Cardiac fibroblast (primary cell): ENCODE data around the gene AAK1.
A peak's percentile ranks its signal among the peaks of the same experiment; 100 is the strongest.

ENCODE experiments used
- DNase-seq, 2 donors: peaks; one replicate each; pipeline versions ENCODE4 v3.0.0 to v3.0.0-alpha.2; 2010; ENCODE audit warnings: low read depth in 2 of 2
- H3K4me3 ChIP-seq, 2 donors: replicated peaks in 1 of 2; 1 replicate in 1 of 2; 2 replicates in 1 of 2; pipeline ENCODE4 v1.5.1; 2011; ENCODE audit warnings: low read depth in 2 of 2, low read length in 2 of 2, mild to moderate bottlenecking in 2 of 2, moderate library complexity in 1 of 2
- TF ChIP-seq, protein P1 (sequence below): IDR thresholded peaks from one replicate; pipeline ENCODE4 v1.5.1; 2011; ENCODE audit warnings: low read depth, mild to moderate bottlenecking, low read length, inconsistent platforms

The AAK1 gene

DNA sequence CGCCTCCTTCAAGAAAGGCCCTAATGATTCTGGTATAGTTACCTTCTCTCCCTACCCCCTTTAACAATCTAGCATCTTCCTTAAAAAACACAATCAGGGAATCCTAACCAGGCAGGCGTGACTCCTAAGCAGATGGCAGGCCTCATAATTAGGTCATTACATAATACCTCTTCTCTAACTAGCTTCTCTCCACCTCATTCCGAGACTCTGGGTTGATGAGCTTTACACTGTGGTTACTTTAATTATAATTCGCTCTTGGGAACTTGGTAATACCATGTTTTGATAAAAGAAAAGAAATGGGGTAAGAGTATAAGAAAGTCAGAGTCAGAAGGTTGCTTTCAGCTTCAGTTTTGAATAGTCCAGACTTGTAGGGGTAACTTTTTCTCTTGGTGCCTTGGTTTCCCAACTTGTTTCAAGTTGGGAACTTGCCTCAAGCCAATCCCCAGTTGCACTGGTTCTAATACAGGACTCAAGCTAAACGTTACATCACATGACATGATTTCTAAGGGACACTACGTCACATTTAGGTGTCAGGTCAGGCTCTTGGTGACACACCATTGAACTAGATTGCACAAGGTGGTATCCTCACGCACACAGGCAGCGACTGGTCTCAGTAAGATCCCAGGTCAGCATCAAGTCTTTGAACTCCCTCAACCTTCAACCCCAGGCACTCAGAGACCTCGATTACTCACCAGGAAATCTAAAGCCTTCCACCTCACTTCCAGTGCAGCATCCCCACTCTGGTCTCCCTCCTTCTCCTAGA is 59.2 kb downstream of the AAK1 start:
- DNase-seq = no peak
- H3K4me3 ChIP-seq = no peak overlapping the region
- TF ChIP-seq, protein P1, sequence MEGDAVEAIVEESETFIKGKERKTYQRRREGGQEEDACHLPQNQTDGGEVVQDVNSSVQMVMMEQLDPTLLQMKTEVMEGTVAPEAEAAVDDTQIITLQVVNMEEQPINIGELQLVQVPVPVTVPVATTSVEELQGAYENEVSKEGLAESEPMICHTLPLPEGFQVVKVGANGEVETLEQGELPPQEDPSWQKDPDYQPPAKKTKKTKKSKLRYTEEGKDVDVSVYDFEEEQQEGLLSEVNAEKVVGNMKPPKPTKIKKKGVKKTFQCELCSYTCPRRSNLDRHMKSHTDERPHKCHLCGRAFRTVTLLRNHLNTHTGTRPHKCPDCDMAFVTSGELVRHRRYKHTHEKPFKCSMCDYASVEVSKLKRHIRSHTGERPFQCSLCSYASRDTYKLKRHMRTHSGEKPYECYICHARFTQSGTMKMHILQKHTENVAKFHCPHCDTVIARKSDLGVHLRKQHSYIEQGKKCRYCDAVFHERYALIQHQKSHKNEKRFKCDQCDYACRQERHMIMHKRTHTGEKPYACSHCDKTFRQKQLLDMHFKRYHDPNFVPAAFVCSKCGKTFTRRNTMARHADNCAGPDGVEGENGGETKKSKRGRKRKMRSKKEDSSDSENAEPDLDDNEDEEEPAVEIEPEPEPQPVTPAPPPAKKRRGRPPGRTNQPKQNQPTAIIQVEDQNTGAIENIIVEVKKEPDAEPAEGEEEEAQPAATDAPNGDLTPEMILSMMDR = no peak

GRCh38 chr2:69583321-69583833 is 60.2 kb downstream of the AAK1 start:
- DNase-seq = no peak
- TF ChIP-seq, protein P1 = no peak
- H3K4me3 ChIP-seq = no peak overlapping the region

- H3K4me3 ChIP-seq = no peak overlapping the region
- TF ChIP-seq, protein P1 = no peak
- DNase-seq = peak; percentile 39 to 52
These were observed 60.9 kb downstream of the AAK1 start for GRCh38 chr2:69582582-69583176.

DNA sequence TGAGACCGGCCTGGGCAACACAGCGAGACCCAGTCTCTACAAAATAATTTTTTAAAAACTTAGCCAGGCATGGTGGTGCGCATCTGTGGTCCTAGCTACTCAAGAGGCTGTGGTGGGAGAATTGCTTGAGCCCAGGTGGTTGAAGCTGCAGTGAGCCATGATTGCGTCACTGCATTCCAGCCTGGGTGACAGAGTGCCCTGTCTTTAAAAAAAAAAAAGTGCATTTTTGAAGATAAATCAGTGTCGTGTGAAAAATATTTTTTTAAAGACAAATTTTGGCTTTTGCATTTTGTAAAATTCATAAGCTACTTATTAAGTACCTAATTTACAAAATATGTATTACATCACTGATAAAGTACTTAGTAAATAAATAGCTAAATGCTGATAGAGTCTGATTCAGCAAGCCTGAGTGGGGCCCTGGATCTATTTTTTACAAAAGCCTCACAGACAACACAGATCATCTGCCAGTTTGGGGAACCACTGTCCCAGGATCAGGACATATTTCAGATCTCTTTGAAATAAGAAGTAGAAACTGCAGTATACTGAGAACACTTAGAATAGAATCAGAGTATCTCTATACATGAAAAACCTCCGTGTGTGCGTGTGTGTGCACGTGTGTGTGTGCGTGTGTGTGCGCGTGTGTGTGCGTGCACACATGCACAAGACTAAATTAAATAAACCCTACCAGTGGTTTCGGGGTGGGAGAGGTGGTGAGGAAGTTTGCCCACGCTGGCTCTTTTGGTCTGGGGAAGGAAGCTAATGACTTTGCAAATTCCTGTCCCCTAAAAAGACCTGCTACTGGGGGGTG is 61.6 kb downstream of the AAK1 start:
- DNase-seq = peak; percentile 48 to 81
- TF ChIP-seq, protein P1 = no peak
- H3K4me3 ChIP-seq = no peak overlapping the region

DNA sequence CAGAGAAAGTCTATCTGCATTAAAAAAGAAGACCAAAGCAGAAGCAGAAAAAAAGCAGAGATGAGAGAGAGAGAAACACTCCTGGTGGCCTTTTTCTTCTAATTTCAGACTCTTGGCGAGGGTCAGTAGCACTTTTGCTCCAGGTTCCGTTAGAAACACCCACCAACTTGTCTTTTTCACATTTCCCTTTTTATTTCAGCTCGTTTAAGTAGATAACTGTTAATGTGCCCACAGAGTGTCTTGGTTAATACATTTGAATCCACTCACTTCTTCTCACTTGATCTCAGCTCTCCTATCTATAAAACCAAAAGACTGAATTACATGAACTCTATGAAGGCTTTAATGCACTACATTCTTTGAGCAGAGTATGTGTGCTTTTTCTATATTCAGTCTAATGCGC is 63.1 kb downstream of the AAK1 start:
- no peak for DNase-seq
- H3K4me3 ChIP-seq = no peak overlapping the region
- TF ChIP-seq, protein P1 = no peak

DNA sequence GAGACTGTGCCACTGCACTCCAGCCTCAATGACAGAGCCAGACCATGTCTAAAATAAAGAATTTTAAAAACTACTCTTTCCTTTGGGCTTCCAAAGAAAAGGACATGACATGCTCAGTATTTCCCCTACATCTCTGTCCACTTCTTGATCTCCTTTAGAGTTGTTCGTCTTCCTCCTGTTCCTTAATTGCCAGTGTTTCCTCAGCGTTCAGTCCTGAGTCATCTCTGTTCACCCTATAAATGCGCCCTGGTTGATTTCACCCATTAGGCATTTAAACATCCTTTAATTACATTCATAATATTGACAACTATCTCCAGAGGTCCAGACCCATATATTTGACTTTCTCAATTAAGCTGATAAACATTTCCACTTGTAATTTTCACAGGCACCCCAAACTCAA is 64.0 kb downstream of the AAK1 start:
- no peak for DNase-seq
- TF ChIP-seq, protein P1 = no peak

More for the DNA sequence above, 64.0 kb downstream of the AAK1 start:
- H3K4me3 ChIP-seq = no peak overlapping the region
